CD4-positive, CD25-positive, alpha-beta regulatory T cell (primary cell): Measurements from ENCODE around the gene MYO3B. TPM values are rescaled to one million over a fixed set of nuclear protein-coding genes. Genes with fewer than 3 reads are reported as not detected.
A peak's percentile ranks its signal among the peaks of the same experiment; 100 is the strongest.

Experiments used
- ATAC-seq, 2 donors: fragments of 150-1000 bp; cut with Tn5 transposase; one replicate each; pipeline ENCODE4 v1.10.0; 2021; ENCODE audit warnings: low read depth in 2 of 2, moderate number of reproducible peaks in 2 of 2, moderate library complexity in 1 of 2
- DNase-seq, 3 donors: peaks; one replicate each; pipeline versions ENCODE4 v3.0.0 to v3.0.0-alpha.2; 2012 to 2022; ENCODE audit warnings: mixed read lengths in 1 of 3
- H3K27ac ChIP-seq: one replicate; pipeline ENCODE4 v1.7.0; 2013; ENCODE audit warnings: mild to moderate bottlenecking, low read length; ENCODE audit not compliant: insufficient read depth, poor library complexity, severe bottlenecking
- H3K27me3 ChIP-seq: one replicate; pipeline ENCODE4 v1.7.0; 2013; ENCODE audit warnings: low read length; ENCODE audit not compliant: control insufficient read depth, insufficient read depth
- H3K36me3 ChIP-seq: one replicate; pipeline ENCODE4 v1.7.0; 2013; ENCODE audit warnings: mild to moderate bottlenecking, low read length, moderate library complexity; ENCODE audit not compliant: control insufficient read depth, insufficient read depth
- H3K4me1 ChIP-seq: 2 replicates; pipeline ENCODE4 v1.7.0; 2013; ENCODE audit warnings: mild to moderate bottlenecking, low read length; ENCODE audit not compliant: insufficient read depth, control insufficient read depth, poor library complexity, severe bottlenecking
- H3K4me3 ChIP-seq: one replicate; pipeline ENCODE4 v1.7.0; 2013; ENCODE audit warnings: low read depth, mild to moderate bottlenecking, low read length, moderate library complexity
- H3K9me3 ChIP-seq, 2 experiments: 1 replicate in 1 of 2; 2 replicates in 1 of 2; pipeline ENCODE4 v1.7.0; 2013; ENCODE audit warnings: low read length in 2 of 2, mild to moderate bottlenecking in 1 of 2, moderate library complexity in 1 of 2; ENCODE audit not compliant: control insufficient read depth in 2 of 2
- H3K27ac Mint-ChIP-seq, 3 donors: one replicate each; pipeline ENCODE4 v1.8.0; 2020 to 2022; ENCODE audit warnings: mild to moderate bottlenecking in 3 of 3, mixed read lengths in 3 of 3, moderate library complexity in 2 of 3
- H3K27me3 Mint-ChIP-seq: one replicate; pipeline ENCODE4 v1.8.0; 2022; ENCODE audit warnings: mild to moderate bottlenecking, mixed read lengths
- H3K36me3 Mint-ChIP-seq: one replicate; pipeline ENCODE4 v1.8.0; 2020; ENCODE audit warnings: mixed read lengths
- H3K4me1 Mint-ChIP-seq, 4 donors: one replicate each; pipeline ENCODE4 v1.8.0; 2020 to 2022; ENCODE audit warnings: mixed read lengths in 4 of 4, mild to moderate bottlenecking in 1 of 4
- H3K4me3 Mint-ChIP-seq, 4 donors: one replicate each; pipeline ENCODE4 v1.8.0; 2020 to 2022; ENCODE audit warnings: mild to moderate bottlenecking in 4 of 4, mixed read lengths in 4 of 4, moderate library complexity in 3 of 4
- H3K9me3 Mint-ChIP-seq, 7 donors: one replicate each; pipeline ENCODE4 v1.8.0; 2020 to 2022; ENCODE audit warnings: mixed read lengths in 7 of 7, mild to moderate bottlenecking in 3 of 7, moderate library complexity in 2 of 7
- polyA plus RNA-seq, 4 donors: library from polyadenylated mRNA; unstranded; fragments of 300-500 nt; fragmentation: Illumina TruSeq; gene quantifications; one replicate each; pipeline ENCODE4 v1.2.3, GENCODE V29; 2021
- total RNA-seq: library from RNA; stranded (reverse); gene quantifications from one replicate; pipeline ENCODE4 v1.2.3, GENCODE V29; 2022

MYO3B gene
- total and polyA plus RNA-seq, 5 donors from 2014 or later: not detected

GRCh38 chr2:170362871-170363631 is 185.1 kb downstream of the MYO3B start:
- ATAC-seq (no peak), DNase-seq (no peak)
- H3K9me3 Mint-ChIP-seq: peaks cover 0 to 3% (median 0%) of the 10 kb centered on the region in 7 donors
- Histone ChIP-seq H3K4me3 (no peak overlapping the region), H3K4me1 (no peaks in the 10 kb centered on the region), H3K9me3 (no peaks in the 10 kb centered on the region), H3K27me3 (peaks cover 19% of the 10 kb centered on the region), H3K36me3 (no peaks in the 10 kb centered on the region), H3K27ac (no peak overlapping the region)
- H3K27ac Mint-ChIP-seq: no peak overlapping the region
- peaks cover 0 to 6% (median 2%) of the 10 kb centered on the region in 4 donors for H3K4me1 Mint-ChIP-seq
- H3K27me3 Mint-ChIP-seq: peaks cover 63% of the 10 kb centered on the region
- no peaks in the 10 kb centered on the region for H3K36me3 Mint-ChIP-seq
- no peak overlapping the region for H3K4me3 Mint-ChIP-seq

DNA sequence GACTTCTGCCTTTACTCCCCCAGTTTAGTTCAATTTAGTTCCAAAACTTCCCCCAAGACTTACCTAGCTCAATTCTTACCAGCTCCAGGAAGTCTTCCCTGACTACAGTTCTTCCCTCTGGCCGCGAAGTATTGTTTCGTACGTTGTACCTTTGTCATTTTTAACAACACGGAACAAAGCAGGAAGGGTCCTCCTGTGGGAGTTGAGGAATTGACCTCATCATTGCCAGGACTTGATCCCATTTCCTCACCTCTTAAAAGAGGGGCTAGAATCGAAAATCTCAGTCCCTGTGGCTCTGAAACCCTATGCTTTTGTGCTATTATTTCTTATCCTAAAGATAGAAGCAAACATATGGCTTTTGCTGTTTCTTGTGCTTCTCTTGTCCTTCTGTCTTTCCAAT is 187.1 kb downstream of the MYO3B start:
- H3K4me3 ChIP-seq: no peak overlapping the region
- no peak overlapping the region for H3K4me3 Mint-ChIP-seq
- peaks cover 65% of the 10 kb centered on the region for H3K27me3 Mint-ChIP-seq
- H3K9me3 Mint-ChIP-seq: peaks cover 0 to 3% (median 0%) of the 10 kb centered on the region in 7 donors
- H3K27ac ChIP-seq: no peak overlapping the region
- DNase-seq: no peak
- H3K4me1 Mint-ChIP-seq: peaks cover 0 to 7% (median 4%) of the 10 kb centered on the region in 4 donors
- peaks cover 24% of the 10 kb centered on the region for H3K27me3 ChIP-seq
- H3K9me3 ChIP-seq: no peaks in the 10 kb centered on the region
- no peak for ATAC-seq
- no peaks in the 10 kb centered on the region for H3K36me3 ChIP-seq
- no peak overlapping the region for H3K27ac Mint-ChIP-seq
- H3K4me1 ChIP-seq: no peaks in the 10 kb centered on the region
- no peaks in the 10 kb centered on the region for H3K36me3 Mint-ChIP-seq

- H3K27ac ChIP-seq: no peak overlapping the region
- ATAC-seq (no peak), DNase-seq (no peak)
- no peaks in the 10 kb centered on the region for H3K9me3 ChIP-seq
- H3K4me1 ChIP-seq: no peaks in the 10 kb centered on the region
- no peaks in the 10 kb centered on the region for H3K36me3 ChIP-seq
- H3K27me3 ChIP-seq: peaks cover 23% of the 10 kb centered on the region
- peaks cover 65% of the 10 kb centered on the region for H3K27me3 Mint-ChIP-seq
- no peak overlapping the region for H3K4me3 ChIP-seq
- H3K4me1 Mint-ChIP-seq: peaks cover 0 to 7% (median 4%) of the 10 kb centered on the region in 4 donors
- H3K4me3 Mint-ChIP-seq: no peak overlapping the region
- no peak overlapping the region for H3K27ac Mint-ChIP-seq
- peaks cover 0 to 3% (median 0%) of the 10 kb centered on the region in 7 donors for H3K9me3 Mint-ChIP-seq
- H3K36me3 Mint-ChIP-seq: no peaks in the 10 kb centered on the region
These were observed 187.7 kb downstream of the MYO3B start for GRCh38 chr2:170365686-170366085.

DNA sequence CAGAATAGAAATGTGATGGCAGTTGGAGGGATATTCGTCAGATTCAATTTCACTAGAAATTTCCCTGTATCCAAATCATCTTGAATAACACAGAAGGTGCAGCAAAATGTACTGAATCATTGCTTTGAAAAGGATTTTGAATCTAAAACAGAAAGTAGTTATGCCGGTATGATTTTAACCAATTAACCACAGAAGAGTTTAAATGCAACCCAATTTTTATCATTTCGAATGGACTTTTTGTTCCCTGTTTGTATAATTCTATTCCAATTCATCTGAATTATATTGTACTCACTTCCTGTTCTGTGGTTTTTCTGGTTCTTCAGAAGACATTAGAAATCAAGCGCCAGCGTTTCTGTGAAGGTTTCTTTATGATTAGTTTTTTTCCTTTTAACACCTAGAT is 190.4 kb downstream of the MYO3B start:
- no peak overlapping the region for H3K27ac ChIP-seq
- H3K9me3 ChIP-seq: no peaks in the 10 kb centered on the region
- DNase-seq (peak in 1 of 3 donors; percentile 4), ATAC-seq (no peak)
- H3K4me1 ChIP-seq: no peaks in the 10 kb centered on the region
- H3K4me1 Mint-ChIP-seq: peaks cover 0 to 7% (median 2%) of the 10 kb centered on the region in 4 donors
- H3K27me3 ChIP-seq: peaks cover 20% of the 10 kb centered on the region
- H3K27me3 Mint-ChIP-seq: peaks cover 62% of the 10 kb centered on the region
- no peaks in the 10 kb centered on the region for H3K36me3 Mint-ChIP-seq
- H3K27ac Mint-ChIP-seq: peak overlapping the region in 1 of 3 donors; percentile 9
- H3K36me3 ChIP-seq: no peaks in the 10 kb centered on the region
- peaks cover 0 to 2% (median 0%) of the 10 kb centered on the region in 7 donors for H3K9me3 Mint-ChIP-seq
- no peak overlapping the region for H3K4me3 ChIP-seq
- H3K4me3 Mint-ChIP-seq: no peak overlapping the region

DNA sequence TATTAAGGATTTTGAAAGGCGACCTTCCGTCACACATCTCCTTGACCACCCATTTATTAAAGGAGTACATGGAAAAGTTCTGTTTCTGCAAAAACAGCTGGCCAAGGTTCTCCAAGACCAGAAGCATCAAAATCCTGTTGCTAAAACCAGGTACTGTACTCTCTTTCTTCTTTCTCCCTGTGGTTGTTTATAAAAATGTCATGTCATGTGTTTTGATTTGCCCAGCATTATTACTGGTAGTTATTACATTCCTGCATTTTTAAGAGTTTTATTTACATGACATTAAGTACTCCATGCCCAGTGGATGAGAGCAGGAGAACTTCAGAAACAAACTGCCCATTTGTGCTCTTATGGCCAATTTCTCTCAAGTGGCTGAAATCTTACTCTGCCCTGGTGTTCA is 191.3 kb downstream of the MYO3B start:
- Histone ChIP-seq H3K4me3 (no peak overlapping the region), H3K36me3 (no peaks in the 10 kb centered on the region), H3K27me3 (peaks cover 25% of the 10 kb centered on the region), H3K27ac (no peak overlapping the region), H3K9me3 (no peaks in the 10 kb centered on the region), H3K4me1 (no peaks in the 10 kb centered on the region)
- no peak for DNase-seq
- Mint-ChIP-seq H3K36me3 (no peaks in the 10 kb centered on the region), H3K4me3 (no peak overlapping the region), H3K4me1 (peaks cover 0 to 7% (median 2%) of the 10 kb centered on the region in 4 donors), H3K27me3 (peaks cover 54% of the 10 kb centered on the region), H3K27ac (no peak overlapping the region), H3K9me3 (peaks cover 0 to 4% (median 0%) of the 10 kb centered on the region in 7 donors)
- ATAC-seq: no peak

DNA sequence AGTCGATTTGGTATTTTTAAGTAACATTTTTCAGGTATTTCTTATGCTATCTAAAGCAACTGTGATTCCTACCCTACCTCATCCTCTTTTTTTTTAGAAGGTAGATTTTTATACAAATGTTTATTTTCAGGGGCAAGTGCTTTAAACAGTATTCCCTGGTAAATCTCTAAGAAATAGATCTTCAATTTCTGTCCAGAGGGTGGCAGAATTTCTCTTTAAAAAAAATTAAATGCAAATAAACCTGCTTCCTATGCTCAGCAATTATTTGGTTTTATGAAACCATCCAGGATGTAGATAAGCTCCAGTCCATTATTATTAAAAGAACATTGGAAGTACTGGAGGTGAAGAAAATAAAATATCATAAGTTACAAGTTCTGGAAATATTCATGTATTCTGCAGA is 191.9 kb downstream of the MYO3B start:
- H3K4me3 ChIP-seq: no peak overlapping the region
- no peaks in the 10 kb centered on the region for H3K36me3 ChIP-seq
- peaks cover 47% of the 10 kb centered on the region for H3K27me3 Mint-ChIP-seq
- H3K4me1 Mint-ChIP-seq: peaks cover 0 to 7% (median 2%) of the 10 kb centered on the region in 4 donors
- no peak overlapping the region for H3K4me3 Mint-ChIP-seq
- no peaks in the 10 kb centered on the region for H3K4me1 ChIP-seq
- no peak for ATAC-seq
- H3K9me3 Mint-ChIP-seq: peaks cover 0 to 4% (median 0%) of the 10 kb centered on the region in 7 donors
- no peak overlapping the region for H3K27ac ChIP-seq
- H3K9me3 ChIP-seq: no peaks in the 10 kb centered on the region
- DNase-seq: no peak
- no peak overlapping the region for H3K27ac Mint-ChIP-seq
- no peaks in the 10 kb centered on the region for H3K36me3 Mint-ChIP-seq
- H3K27me3 ChIP-seq: peaks cover 26% of the 10 kb centered on the region

- Histone ChIP-seq H3K36me3 (no peaks in the 10 kb centered on the region), H3K27me3 (peaks cover 25% of the 10 kb centered on the region), H3K4me1 (no peaks in the 10 kb centered on the region), H3K9me3 (no peaks in the 10 kb centered on the region), H3K27ac (no peak overlapping the region), H3K4me3 (no peak overlapping the region)
- Mint-ChIP-seq H3K27me3 (peaks cover 48% of the 10 kb centered on the region), H3K4me3 (no peak overlapping the region), H3K4me1 (peaks cover 0 to 7% (median 2%) of the 10 kb centered on the region in 4 donors), H3K9me3 (peaks cover 0 to 4% (median 0%) of the 10 kb centered on the region in 7 donors), H3K36me3 (no peaks in the 10 kb centered on the region), H3K27ac (peak overlapping the region in 1 of 3 donors; percentile 2)
- no peak for DNase-seq
- no peak for ATAC-seq
These were observed 193.5 kb downstream of the MYO3B start for GRCh38 chr2:170371231-170371998.
